SK-N-MC (cell line): ENCODE results near the gene FAM210A.
"Not testable (repeated sequence)": the region's sequence is repeated elsewhere in the genome, so short reads cannot be mapped to it uniquely, and the experiment has no call there.

ENCODE experiments used
- DNase-seq: peaks from one replicate; pipeline ENCODE4 v3.0.0-alpha.2; 2011; ENCODE audit warnings: low read depth, low spot score
- H3K27ac ChIP-seq: fragments of 200-600 bp; sonication (generic); 2 replicates; pipeline ENCODE4 v1.5.1; 2016; ENCODE audit warnings: mixed run types
- H3K36me3 ChIP-seq: fragments of 200-600 bp; sonication (generic); 2 replicates; pipeline ENCODE4 v1.6.1; 2017; ENCODE audit warnings: antibody characterized with exemption, low read length, mixed read lengths; ENCODE audit not compliant: insufficient read depth
- H3K4me3 ChIP-seq: fragments of 200-600 bp; sonication (generic); 2 replicates; pipeline ENCODE4 v1.5.1; 2016
- H3K9ac ChIP-seq: fragments of 200-600 bp; sonication (generic); 2 replicates; pipeline ENCODE4 v1.8.0; 2017; ENCODE audit warnings: mixed run types, mixed read lengths; ENCODE audit not compliant: insufficient read length
- H3K9me3 ChIP-seq: fragments of 200-600 bp; sonication (generic); 2 replicates; pipeline ENCODE4 v1.6.1; 2017; ENCODE audit warnings: low read depth, mild to moderate bottlenecking, antibody characterized with exemption, low read length, moderate library complexity, mixed read lengths
- EZH2 ChIP-seq: fragments of 200-600 bp; sonication (generic); IDR thresholded peaks from one replicate; pipeline ENCODE4 v1.6.1; 2017; ENCODE audit warnings: antibody characterized with exemption
- FOXP2 ChIP-seq: optimal IDR thresholded peaks from 2 replicates; pipeline ENCODE3; 2011; ENCODE audit warnings: mild to moderate bottlenecking, moderate library complexity; ENCODE audit not compliant: insufficient read depth; ENCODE audit errors: extremely low read length, control extremely low read depth
- POLR2AphosphoS5 ChIP-seq: IDR thresholded peaks from 2 replicates; pipeline ENCODE4 v1.6.1; 2012; ENCODE audit warnings: mild to moderate bottlenecking, low read depth, low read length, borderline replicate concordance

The FAM210A gene, protein sequence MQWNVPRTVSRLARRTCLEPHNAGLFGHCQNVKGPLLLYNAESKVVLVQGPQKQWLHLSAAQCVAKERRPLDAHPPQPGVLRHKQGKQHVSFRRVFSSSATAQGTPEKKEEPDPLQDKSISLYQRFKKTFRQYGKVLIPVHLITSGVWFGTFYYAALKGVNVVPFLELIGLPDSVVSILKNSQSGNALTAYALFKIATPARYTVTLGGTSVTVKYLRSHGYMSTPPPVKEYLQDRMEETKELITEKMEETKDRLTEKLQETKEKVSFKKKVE

DNA sequence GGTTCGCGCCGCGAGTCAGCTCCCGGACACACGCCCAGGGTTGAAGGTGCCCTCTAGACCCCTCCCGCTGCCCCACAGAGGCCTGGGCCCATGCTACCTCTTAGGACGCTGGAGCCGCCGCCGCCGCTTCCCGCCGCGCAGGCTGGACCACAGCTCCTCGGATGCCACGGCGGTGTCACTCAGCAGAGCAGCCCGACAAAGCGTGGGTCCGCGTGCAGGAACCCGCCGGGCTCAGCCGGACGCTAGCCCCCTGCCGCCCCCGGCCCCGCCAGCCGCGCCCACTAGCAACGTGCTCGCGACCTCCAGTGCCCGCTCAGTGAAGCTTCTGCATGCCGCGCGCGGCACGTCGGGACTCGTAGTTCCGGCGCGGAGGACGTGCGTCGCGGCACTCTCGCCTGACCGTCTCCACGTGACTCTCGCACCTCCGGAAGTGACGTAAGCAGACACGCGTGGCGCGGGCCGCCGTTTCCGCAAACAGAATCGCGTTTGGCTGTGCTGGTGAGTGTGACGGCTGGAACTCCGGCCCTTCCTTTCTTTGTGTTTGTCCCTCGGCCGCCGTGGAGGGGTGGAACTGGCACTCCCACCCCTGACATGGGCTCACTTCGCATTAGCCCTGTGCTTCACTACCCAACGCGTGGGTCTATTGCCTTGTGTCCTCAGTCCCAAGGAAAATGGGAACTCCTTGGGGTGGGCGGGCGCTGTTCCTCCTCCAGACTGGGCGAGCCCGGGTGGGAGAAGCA lies at the start of gene FAM210A, which contains the start of gene RNMT:
TSS of gene FAM210A (minus strand) at position 327 of the 740 bp plus-strand sequence. CDS start 44,481 bp downstream, outside the sequence.
TSS of gene RNMT (plus strand) at position 442 of the 740 bp plus-strand sequence. CDS start 4,845 bp downstream, outside the sequence.
- peak within 1 kb of the TSS; percentile 67; the same call in 1 of the 2 replicates for H3K27ac ChIP-seq
- TF ChIP-seq POLR2AphosphoS5: peak; percentile 87; the same call in 1 of the 2 replicates
- no peak for TF ChIP-seq EZH2
- TF ChIP-seq FOXP2: peak; percentile 81
- no peaks in the 10 kb centered on the region for H3K9me3 ChIP-seq
- H3K36me3 ChIP-seq: peaks cover 8% of the 10 kb centered on the region
- DNase-seq: peak; percentile 66
- peak within 1 kb of the TSS; percentile 87 for H3K9ac ChIP-seq
- H3K4me3 ChIP-seq: peak within 1 kb of the TSS; percentile 89

DNA sequence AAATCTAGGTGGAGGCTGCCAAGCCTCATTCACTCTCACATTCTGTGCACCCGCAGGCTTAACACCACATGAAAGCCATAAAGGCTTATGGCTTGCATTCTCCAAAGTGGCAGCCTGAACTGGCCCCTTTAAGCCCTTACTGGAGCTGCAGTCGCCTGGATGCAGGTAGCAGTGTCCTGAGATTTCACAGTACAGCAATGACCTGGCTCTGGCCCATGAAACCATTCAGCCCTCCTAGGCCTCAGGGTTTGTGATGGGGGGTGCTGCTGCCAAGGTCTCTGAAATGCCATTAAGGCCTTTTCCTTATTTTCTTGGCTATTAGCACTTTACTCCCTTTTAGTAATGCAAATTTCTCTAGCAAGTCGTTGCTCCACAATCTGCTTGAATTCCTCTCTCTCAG lies 48.7 kb upstream of the FAM210A start:
- Histone ChIP-seq H3K9me3 (no peaks in the 10 kb centered on the region), H3K9ac (no peak overlapping the region), H3K4me3 (no peak overlapping the region), H3K36me3 (no peaks in the 10 kb centered on the region), H3K27ac (no peak overlapping the region)
- DNase-seq: no peak
- TF ChIP-seq POLR2AphosphoS5: no peak
- TF ChIP-seq EZH2: no peak
- no peak for TF ChIP-seq FOXP2

DNA sequence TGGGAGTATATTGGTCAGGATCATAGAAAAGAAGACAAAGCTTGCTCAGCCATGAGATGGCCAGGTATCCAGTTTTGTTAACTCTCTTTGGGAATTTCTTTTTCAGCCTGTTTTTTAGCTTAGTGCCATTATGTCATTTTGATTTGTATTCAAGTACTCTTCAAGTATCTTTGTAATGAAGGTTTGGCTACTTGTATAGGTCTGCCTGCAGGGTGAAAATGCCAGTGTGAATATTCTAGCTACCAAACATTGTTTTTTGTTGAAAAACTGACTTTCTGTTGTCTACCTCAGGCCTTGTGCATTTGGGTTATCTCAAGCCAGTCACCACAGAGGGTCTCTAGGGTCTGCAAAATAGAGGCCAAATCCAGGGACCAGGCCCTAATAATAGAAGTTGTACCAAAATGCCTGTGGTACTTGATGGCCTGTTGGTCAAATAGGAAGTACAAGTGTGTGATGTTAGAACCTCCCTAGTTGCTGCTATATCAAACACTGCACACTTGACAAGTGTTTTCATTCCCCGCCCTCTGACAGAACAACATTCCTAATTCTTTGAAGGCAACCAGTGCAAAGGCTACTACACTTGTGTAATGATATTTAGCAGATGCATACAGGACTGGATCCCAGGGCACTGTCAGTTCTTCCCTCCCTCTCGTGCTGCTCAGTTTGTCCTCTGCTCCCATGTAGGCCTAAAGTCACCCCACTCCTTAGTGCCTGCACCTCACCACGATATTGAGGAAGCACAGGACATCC lies 36.5 kb upstream of the FAM210A start:
- DNase-seq: no peak
- peaks cover 8% of the 10 kb centered on the region; the same call in 1 of the 2 replicates for H3K36me3 ChIP-seq
- no peak overlapping the region for H3K4me3 ChIP-seq
- no peak overlapping the region for H3K27ac ChIP-seq
- no peak overlapping the region for H3K9ac ChIP-seq
- no peak for TF ChIP-seq EZH2
- no peak for TF ChIP-seq POLR2AphosphoS5
- no peak for TF ChIP-seq FOXP2
- peaks cover under 1% of the 10 kb centered on the region; the same call in 1 of the 2 replicates for H3K9me3 ChIP-seq

DNA sequence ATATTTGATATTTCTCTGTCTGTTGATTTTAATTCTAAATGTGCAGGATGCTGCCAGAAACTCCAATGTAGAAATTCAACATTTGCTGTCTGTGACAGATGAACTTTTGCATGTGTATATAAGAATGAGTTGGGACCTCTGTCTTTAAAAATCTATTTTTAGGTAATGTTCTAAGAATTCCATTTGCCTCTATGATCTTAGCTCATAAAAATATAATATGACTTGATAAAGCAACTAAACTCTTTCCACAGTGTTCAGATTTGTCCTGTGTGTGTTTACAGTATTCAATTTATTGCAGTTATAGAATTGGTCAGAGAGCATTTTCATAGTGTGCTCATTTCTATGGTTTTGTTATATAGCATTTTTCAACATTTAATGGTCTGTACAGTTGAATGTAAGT lies 33.7 kb upstream of the FAM210A start:
- H3K4me3 ChIP-seq: no peak overlapping the region
- no peaks in the 10 kb centered on the region for H3K9me3 ChIP-seq
- no peak for DNase-seq
- peaks cover 33% of the 10 kb centered on the region for H3K36me3 ChIP-seq
- H3K27ac ChIP-seq: no peak overlapping the region
- no peak overlapping the region for H3K9ac ChIP-seq
- TF ChIP-seq EZH2 (no peak), POLR2AphosphoS5 (no peak), FOXP2 (no peak)

DNA sequence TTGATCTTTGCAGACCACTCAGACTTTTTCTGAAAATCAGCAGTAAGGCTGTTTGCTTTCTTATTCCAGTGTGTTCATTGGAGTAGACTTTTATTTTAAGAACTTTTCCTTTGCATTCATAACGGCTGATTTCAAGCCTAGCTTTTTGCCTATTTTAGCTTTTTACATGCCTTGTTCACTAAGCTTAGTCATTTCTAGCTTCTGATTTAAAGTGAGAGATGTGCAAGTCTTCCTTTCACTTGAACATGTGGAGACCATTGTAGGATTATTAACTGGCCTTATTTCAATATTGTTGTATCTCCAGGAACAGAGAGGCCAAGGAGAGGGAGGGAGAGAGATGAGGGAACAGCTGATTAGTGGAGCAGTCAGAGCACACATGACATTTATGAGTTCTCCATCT lies 32.3 kb upstream of the FAM210A start:
- Histone ChIP-seq H3K36me3 (peaks cover 47% of the 10 kb centered on the region), H3K27ac (no peak overlapping the region), H3K9ac (no peak overlapping the region), H3K4me3 (no peak overlapping the region), H3K9me3 (no peaks in the 10 kb centered on the region)
- DNase-seq: no peak
- TF ChIP-seq FOXP2 (no peak), POLR2AphosphoS5 (no peak), EZH2 (no peak)

DNA sequence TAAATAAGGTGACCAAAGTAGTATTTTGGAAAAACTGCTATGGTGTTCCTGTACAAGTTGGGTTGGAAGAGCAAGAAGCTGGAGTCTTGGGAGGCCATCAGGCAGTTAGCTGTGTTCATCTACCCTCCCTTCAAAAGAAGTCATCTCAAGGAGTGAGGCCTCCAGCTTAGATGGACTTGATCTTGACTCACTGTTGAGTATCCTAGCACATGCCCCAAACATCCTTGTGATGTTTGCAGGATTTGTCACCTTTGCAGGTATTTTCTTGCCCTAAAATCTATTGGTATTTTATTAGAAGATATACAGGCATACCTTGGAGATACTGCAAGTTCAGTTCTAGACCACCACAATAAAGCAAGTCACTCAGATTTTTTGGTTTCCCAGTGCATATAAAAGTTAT lies 30.3 kb upstream of the FAM210A start:
- peaks cover 56% of the 10 kb centered on the region for H3K36me3 ChIP-seq
- H3K9me3 ChIP-seq: no peaks in the 10 kb centered on the region
- no peak for TF ChIP-seq POLR2AphosphoS5
- TF ChIP-seq FOXP2: no peak
- no peak for TF ChIP-seq EZH2
- no peak for DNase-seq
- no peak overlapping the region for H3K27ac ChIP-seq
- H3K9ac ChIP-seq: no peak overlapping the region
- H3K4me3 ChIP-seq: no peak overlapping the region

DNA sequence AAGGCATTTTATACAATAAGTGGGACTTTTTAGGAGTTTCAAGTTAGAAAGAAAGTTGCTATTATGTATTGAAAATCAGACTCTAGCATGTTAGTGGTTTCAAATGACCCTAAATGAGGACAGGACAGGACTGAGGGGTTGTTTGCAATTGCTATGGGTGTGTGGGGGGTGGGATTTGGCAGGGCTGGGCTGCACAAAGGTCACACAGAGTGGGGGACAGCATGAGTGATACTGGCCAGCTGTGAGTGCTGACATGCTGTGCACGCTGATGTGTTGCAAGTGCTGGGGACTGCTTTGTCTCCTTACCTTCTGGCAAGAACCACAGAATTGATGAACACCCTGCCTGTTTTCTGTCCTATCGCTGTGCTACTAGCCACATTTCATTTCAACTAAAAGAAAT lies 29.9 kb upstream of the FAM210A start:
- H3K36me3 ChIP-seq: peaks cover 54% of the 10 kb centered on the region

DNA sequence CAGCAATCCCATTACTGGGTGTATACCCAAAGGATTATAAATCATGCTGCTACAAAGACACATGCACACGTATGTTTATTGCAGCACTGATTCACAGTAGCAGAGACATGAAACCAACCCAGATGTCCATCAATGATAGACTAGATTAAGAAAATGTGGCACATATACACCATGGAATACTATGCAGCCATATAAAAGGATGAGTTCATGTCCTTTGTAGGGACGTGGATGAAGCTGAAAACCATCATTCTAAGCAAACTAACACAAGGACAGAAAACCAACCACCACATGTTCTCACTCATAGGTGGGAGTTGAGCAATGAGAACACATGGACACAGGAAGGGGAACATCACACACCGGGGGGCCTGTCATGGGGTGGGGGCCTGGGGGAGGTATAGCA lies 25.2 kb upstream of the FAM210A start:
- DNase-seq, H3K9ac ChIP-seq, H3K9me3 ChIP-seq, H3K27ac ChIP-seq, H3K4me3 ChIP-seq: not testable (repeated sequence)
- H3K36me3 ChIP-seq: peaks cover 72% of the 10 kb centered on the region

More for the DNA sequence above, 29.9 kb upstream of the FAM210A start:
- H3K9ac ChIP-seq: no peak overlapping the region
- no peak for TF ChIP-seq POLR2AphosphoS5
- no peak for TF ChIP-seq FOXP2
- TF ChIP-seq EZH2: no peak
- no peaks in the 10 kb centered on the region for H3K9me3 ChIP-seq
- H3K4me3 ChIP-seq: no peak overlapping the region
- no peak for DNase-seq
- H3K27ac ChIP-seq: no peak overlapping the region
